ENCODE results near the gene PCDHB3. TPM values are rescaled to one million over a fixed set of nuclear protein-coding genes. Genes with fewer than 3 reads are reported as not detected.
"Not testable (repeated sequence)": the region's sequence is repeated elsewhere in the genome, so short reads cannot be mapped to it uniquely, and the experiment has no call there.

PCDHB3 gene
- total RNA-seq, 1 experiment from 2014 or later = 0.36 TPM

- H3K9me3 ChIP-seq (ENCODE audit: low read length) = 0 out of 2 replicates have a peak, but pooled peaks cover 4% of the 10 kb centered on the region
- peak overlapping the region; percentile 72 for H3K4me2 ChIP-seq (ENCODE audit: low read length)
- H3F3A ChIP-seq (ENCODE audit: low read length, unreplicated experiment) = no peaks in the 10 kb centered on the region
- no TSS peak for BruUV-seq (replicated peaks)
- ATAC-seq (0 out of 2 replicates have a peak, but pooled peaks have one; percentile 16), DNase-seq (no peak)
- peak overlapping the region; percentile 70 for H3K9ac ChIP-seq (ENCODE audit: low read length)
- H3K79me2 ChIP-seq (ENCODE audit: low read length) = 0 out of 2 replicates have a peak, but pooled peaks cover 8% of the 10 kb centered on the region
- ChIA-PET CTCF (interaction anchor here (0.6 to 1.5 kb wide), 3 partner anchors 56 to 469 kb away, joined by 3 to 6 read pairs (median 4); partner anchors contain the start of gene PCDHGA1), POLR2A (ENCODE audit: unreplicated experiment) (interaction anchor here (0.6 kb wide), 2 partner anchors 53 to 225 kb away, joined by 3 to 6 read pairs; no protein-coding TSS in a partner anchor)
- H3K36me3 ChIP-seq (ENCODE audit: low read depth, low read length) = peaks cover 3% of the 10 kb centered on the region; the same call in 1 of the 2 replicates
- H3K4me1 ChIP-seq (ENCODE audit: insufficient read depth, low read length) = no peaks in the 10 kb centered on the region
- TF ChIP-seq CTCF (conservative IDR thresholded peaks at IDR 0.05; ENCODE audit: low read depth, low read length) = no peak
- TF ChIP-seq EZH2phosphoT487 (IDR thresholded peaks at IDR 0.05; ENCODE audit: borderline replicate concordance, low read length) = no peak
- TF ChIP-seq EZH2 (IDR thresholded peaks at IDR 0.05; ENCODE audit: low read length, unreplicated experiment) = no peak
- H3K9me2 ChIP-seq (replicated peaks; ENCODE audit: low read length) = no peaks in the 10 kb centered on the region
- H4K20me1 ChIP-seq (ENCODE audit: low read length) = no peaks in the 10 kb centered on the region
- H2AFZ ChIP-seq (ENCODE audit: low read length) = peak overlapping the region; percentile 90
- no peak overlapping the region for H3K27ac ChIP-seq (ENCODE audit: low read length)
- H3K4me3 ChIP-seq (ENCODE audit: low read length) = peak overlapping the region; percentile 72
- no peaks in the 10 kb centered on the region for H3K27me3 ChIP-seq (ENCODE audit: low read length)
- intact Hi-C loops (cut with micrococcal nuclease) = loop anchor here (2.0 kb wide), 1 partner anchor 466 kb away; no protein-coding TSS in a partner anchor
These were observed 5.0 kb upstream of the PCDHB3 start for GRCh38 chr5:141095263-141095641.

- H3K9me3 ChIP-seq (ENCODE audit: low read length); H3K27me3 ChIP-seq (ENCODE audit: low read length); H3F3A ChIP-seq (ENCODE audit: low read length, unreplicated experiment); H3K27ac ChIP-seq (ENCODE audit: low read length); H3K4me2 ChIP-seq (ENCODE audit: low read length); H2AFZ ChIP-seq (ENCODE audit: low read length); H3K4me1 ChIP-seq (ENCODE audit: insufficient read depth, low read length); H3K9me2 ChIP-seq (replicated peaks; ENCODE audit: low read length); POLR2A ChIA-PET (ENCODE audit: unreplicated experiment); DNase-seq; CTCF ChIA-PET; H3K9ac ChIP-seq (ENCODE audit: low read length); H4K20me1 ChIP-seq (ENCODE audit: low read length); BruUV-seq (replicated peaks); H3K79me2 ChIP-seq (ENCODE audit: low read length); H3K4me3 ChIP-seq (ENCODE audit: low read length); H3K36me3 ChIP-seq (ENCODE audit: low read depth, low read length); ATAC-seq; intact Hi-C loops (cut with micrococcal nuclease): not testable (repeated sequence)
These were observed 4.1 kb upstream of the PCDHB3 start for GRCh38 chr5:141096181-141096580.

- H4K20me1 ChIP-seq (ENCODE audit: low read length); DNase-seq; H3K4me2 ChIP-seq (ENCODE audit: low read length); intact Hi-C loops (cut with micrococcal nuclease); H3K9ac ChIP-seq (ENCODE audit: low read length); H3K79me2 ChIP-seq (ENCODE audit: low read length); H3K4me3 ChIP-seq (ENCODE audit: low read length); H3K27me3 ChIP-seq (ENCODE audit: low read length); H2AFZ ChIP-seq (ENCODE audit: low read length); H3K27ac ChIP-seq (ENCODE audit: low read length); H3K4me1 ChIP-seq (ENCODE audit: insufficient read depth, low read length); POLR2A ChIA-PET (ENCODE audit: unreplicated experiment); ATAC-seq; H3K9me3 ChIP-seq (ENCODE audit: low read length); BruUV-seq (replicated peaks); CTCF ChIA-PET; H3F3A ChIP-seq (ENCODE audit: low read length, unreplicated experiment); H3K36me3 ChIP-seq (ENCODE audit: low read depth, low read length); H3K9me2 ChIP-seq (replicated peaks; ENCODE audit: low read length): not testable (repeated sequence)
These were observed 3.7 kb upstream of the PCDHB3 start for GRCh38 chr5:141096586-141096985.

GRCh38 chr5:141101059-141101458 lies 786 bp downstream of the PCDHB3 start:
- no peaks in the 10 kb centered on the region; the same call in 1 of the 2 replicates for H3K36me3 ChIP-seq (ENCODE audit: low read depth, low read length)
- POLR2A ChIA-PET (ENCODE audit: unreplicated experiment) = interaction anchor here (0.6 kb wide), 1 partner anchor 245 kb away, joined by 4 read pairs; no protein-coding TSS in a partner anchor
- no peaks in the 10 kb centered on the region for H3K4me1 ChIP-seq (ENCODE audit: insufficient read depth, low read length)
- no peaks in the 10 kb centered on the region for H4K20me1 ChIP-seq (ENCODE audit: low read length)
- CTCF ChIA-PET = no interaction called here
- no peaks in the 10 kb centered on the region for H3F3A ChIP-seq (ENCODE audit: low read length, unreplicated experiment)
- no peaks in the 10 kb centered on the region for H3K9me2 ChIP-seq (replicated peaks; ENCODE audit: low read length)
- H3K27me3 ChIP-seq (ENCODE audit: low read length) = no peaks in the 10 kb centered on the region
- H3K27ac ChIP-seq (ENCODE audit: low read length) = no peak overlapping the region
- no peaks in the 10 kb centered on the region for H3K79me2 ChIP-seq (ENCODE audit: low read length)
- BruUV-seq (replicated peaks) = no TSS peak
- intact Hi-C loops (cut with micrococcal nuclease) = no loop called here
- no peak for TF ChIP-seq EZH2 (IDR thresholded peaks at IDR 0.05; ENCODE audit: low read length, unreplicated experiment)
- TF ChIP-seq EZH2phosphoT487 (IDR thresholded peaks at IDR 0.05; ENCODE audit: borderline replicate concordance, low read length) = no peak
- no peak for TF ChIP-seq CTCF (conservative IDR thresholded peaks at IDR 0.05; ENCODE audit: low read depth, low read length)
- no peak overlapping the region for H3K9ac ChIP-seq (ENCODE audit: low read length)
- DNase-seq (no peak), ATAC-seq (no peak)
- no peak overlapping the region for H3K4me3 ChIP-seq (ENCODE audit: low read length)
- H3K9me3 ChIP-seq (ENCODE audit: low read length) = 0 out of 2 replicates have a peak, but pooled peaks cover 4% of the 10 kb centered on the region
- no peak overlapping the region for H3K4me2 ChIP-seq (ENCODE audit: low read length)
- H2AFZ ChIP-seq (ENCODE audit: low read length) = no peak overlapping the region

GRCh38 chr5:141102070-141102469 lies 1.8 kb downstream of the PCDHB3 start:
- H3F3A ChIP-seq (ENCODE audit: low read length, unreplicated experiment); H3K9me3 ChIP-seq (ENCODE audit: low read length); H3K36me3 ChIP-seq (ENCODE audit: low read depth, low read length); CTCF ChIA-PET; H3K4me1 ChIP-seq (ENCODE audit: insufficient read depth, low read length); H3K9me2 ChIP-seq (replicated peaks; ENCODE audit: low read length); H3K9ac ChIP-seq (ENCODE audit: low read length); ATAC-seq; H3K27me3 ChIP-seq (ENCODE audit: low read length); POLR2A ChIA-PET (ENCODE audit: unreplicated experiment); H3K4me3 ChIP-seq (ENCODE audit: low read length); H2AFZ ChIP-seq (ENCODE audit: low read length); H4K20me1 ChIP-seq (ENCODE audit: low read length); BruUV-seq (replicated peaks); H3K27ac ChIP-seq (ENCODE audit: low read length); DNase-seq; H3K4me2 ChIP-seq (ENCODE audit: low read length); intact Hi-C loops (cut with micrococcal nuclease); H3K79me2 ChIP-seq (ENCODE audit: low read length): not testable (repeated sequence)

Measured in PC-3 (cell line).